DND-41 (cell line): ENCODE data around the gene CDH23.

Experiments
- EZH2 ChIP-seq: IDR thresholded peaks from 3 replicates; pipeline ENCODE4 v1.6.1; 2012; ENCODE audit warnings: borderline replicate concordance, low read depth, mild to moderate bottlenecking, moderate library complexity, low read length, inconsistent platforms; ENCODE audit not compliant: severe bottlenecking
- TF ChIP-seq, protein P1 (sequence below): IDR thresholded peaks from 2 replicates; pipeline ENCODE4 v1.5.1; 2012; ENCODE audit warnings: borderline replicate concordance, low read length, moderate library complexity, mild to moderate bottlenecking; ENCODE audit not compliant: poor library complexity, severe bottlenecking; ENCODE audit errors: extremely low read depth

- TF ChIP-seq, protein P1, sequence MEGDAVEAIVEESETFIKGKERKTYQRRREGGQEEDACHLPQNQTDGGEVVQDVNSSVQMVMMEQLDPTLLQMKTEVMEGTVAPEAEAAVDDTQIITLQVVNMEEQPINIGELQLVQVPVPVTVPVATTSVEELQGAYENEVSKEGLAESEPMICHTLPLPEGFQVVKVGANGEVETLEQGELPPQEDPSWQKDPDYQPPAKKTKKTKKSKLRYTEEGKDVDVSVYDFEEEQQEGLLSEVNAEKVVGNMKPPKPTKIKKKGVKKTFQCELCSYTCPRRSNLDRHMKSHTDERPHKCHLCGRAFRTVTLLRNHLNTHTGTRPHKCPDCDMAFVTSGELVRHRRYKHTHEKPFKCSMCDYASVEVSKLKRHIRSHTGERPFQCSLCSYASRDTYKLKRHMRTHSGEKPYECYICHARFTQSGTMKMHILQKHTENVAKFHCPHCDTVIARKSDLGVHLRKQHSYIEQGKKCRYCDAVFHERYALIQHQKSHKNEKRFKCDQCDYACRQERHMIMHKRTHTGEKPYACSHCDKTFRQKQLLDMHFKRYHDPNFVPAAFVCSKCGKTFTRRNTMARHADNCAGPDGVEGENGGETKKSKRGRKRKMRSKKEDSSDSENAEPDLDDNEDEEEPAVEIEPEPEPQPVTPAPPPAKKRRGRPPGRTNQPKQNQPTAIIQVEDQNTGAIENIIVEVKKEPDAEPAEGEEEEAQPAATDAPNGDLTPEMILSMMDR, result no peak
- no peak for TF ChIP-seq EZH2
Observed at GRCh38 chr10:71729161-71729636, 332.5 kb downstream of the CDH23 start.
